HG02588 (cell line): ENCODE data around the gene C1orf105.
A peak's percentile ranks its signal among the peaks of the same experiment; 100 is the strongest.
"Not testable (repeated sequence)": the region's sequence is repeated elsewhere in the genome, so short reads cannot be mapped to it uniquely, and the experiment has no call there.

Experiments
- ATAC-seq: cut with Tn5 transposase; IDR thresholded peaks from one replicate; pipeline ENCODE4 v1.9.1; 2021; ENCODE audit warnings: mild to moderate bottlenecking, moderate library complexity; ENCODE audit not compliant: unreplicated experiment

The C1orf105 gene

DNA sequence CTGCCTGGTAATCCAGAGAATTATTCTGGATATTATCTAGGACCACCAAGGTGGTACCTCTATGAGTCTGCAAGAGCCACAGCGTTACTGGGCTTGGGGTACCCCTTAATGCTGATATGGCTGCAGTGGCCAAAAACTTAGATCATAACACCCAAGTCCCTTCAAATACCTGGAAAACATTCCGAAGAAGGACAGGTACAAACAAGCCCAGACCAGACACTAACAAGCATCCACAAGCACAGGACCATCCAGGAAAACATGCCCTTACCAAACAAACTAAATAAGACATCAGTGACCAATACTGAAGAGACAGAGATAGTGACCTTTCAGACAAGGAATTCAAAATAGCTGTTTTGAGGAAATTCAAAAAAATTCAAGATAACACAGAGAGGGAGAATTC, 2.9 kb downstream of the C1orf105 start:
- ATAC-seq, result no peak

DNA sequence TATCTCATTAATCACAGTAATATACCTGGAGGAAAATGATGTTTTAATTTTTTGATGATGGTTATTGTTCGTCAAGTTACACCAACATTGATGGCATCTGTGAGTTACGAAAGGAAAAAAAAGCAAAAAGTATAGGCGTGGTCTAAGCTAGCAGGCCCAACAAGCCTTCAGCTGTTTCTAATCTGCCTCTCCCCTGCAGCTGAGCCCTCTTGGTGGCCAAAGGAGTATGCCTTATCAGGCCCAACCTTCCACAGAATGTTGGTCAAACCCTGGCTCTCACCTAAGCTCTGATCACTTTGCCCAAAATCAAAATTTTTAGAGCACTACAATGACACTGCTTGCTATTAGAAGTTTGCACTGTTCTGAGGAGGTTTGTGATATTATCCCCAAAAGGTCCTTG, 4.9 kb downstream of the C1orf105 start:
- no peak for ATAC-seq

DNA sequence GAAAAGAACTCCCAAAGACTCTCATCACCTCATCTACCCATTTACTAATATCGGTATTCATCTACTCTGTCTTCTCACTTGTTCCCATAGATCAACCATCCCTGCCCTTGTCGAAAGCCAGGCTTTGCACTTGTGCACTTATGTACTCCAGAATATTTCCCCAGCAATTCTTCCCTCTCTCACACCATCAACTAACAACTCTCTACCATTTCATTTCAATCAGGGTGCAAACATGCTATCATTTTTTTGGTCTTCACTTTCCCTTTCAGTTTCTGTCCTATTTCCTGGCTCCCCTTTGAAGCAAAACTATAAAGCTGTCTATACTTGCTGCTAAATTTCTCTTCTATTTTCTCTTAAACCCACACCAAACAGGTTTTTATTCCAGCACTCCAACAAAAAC, 6.7 kb downstream of the C1orf105 start:
- ATAC-seq, result no peak

DNA sequence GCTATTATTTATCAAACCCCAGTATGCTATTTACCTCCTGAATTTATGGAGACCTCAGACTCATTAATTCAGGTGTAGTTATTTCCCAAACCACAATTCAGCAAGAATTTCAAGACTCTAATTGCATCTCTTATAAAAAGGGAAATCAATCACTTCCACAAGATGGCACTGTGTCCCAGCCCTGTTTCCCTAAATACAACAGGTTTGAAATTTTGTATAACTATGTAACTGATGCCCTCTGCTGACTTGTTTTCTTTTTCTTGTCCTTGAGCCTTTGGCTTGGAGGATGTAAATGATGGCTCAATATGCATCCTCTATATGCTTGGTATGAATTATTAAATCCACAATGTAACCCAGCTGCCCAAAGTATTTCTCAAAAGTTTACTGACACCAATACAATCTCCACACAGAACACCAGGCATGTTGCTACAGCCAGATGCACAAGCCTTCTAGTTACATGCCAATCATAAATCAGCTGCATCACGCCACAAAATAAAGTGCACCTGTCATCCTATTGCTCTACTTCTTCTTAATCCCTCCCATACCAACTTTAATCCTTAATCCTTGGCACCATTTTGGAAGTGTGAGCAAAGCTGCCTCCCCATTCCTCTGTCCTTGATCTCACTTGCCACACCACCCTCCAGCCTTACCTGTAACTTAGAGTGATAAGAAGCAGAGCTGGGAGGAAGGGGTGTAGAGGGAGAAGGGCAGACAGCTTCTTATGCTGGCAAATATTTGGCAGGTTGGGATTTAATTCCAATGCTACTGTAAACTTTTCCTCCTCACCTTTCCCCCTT, 9.0 kb downstream of the C1orf105 start:
- ATAC-seq, result no peak

DNA sequence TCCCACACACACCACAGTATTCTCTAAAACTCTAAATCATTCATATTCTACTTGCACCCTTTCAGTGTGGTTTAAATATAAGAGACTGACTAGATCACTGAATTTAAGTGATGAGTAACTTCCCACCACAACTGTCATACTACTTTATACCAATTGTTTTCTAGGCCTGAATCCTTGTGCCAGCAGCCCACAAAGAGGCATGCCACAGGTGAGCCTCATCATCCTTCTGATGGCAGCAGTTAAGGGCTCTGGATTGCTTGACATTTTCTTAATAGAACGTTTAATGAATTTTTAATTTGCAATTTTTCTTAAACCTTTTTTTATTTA, 9.6 kb downstream of the C1orf105 start:
- no peak for ATAC-seq

DNA sequence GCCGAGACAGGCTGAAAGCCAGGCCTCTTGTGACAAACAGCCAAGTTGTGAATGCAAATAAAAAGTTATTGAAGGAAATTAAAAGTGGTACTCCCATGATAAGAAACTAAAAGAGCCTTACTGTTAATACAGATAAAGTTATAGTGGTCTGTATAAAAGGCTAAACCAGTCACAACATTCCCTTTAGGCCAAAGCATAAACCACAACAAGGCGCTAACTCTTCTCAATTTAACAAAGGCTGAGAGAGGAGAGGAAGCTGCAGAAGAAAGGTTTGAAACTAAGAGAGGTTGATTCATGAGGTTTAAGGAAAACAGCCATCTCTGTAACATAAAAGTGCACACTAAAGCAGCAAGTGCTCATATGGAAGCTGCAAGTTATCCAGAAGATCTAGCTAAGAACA, 10.7 kb downstream of the C1orf105 start:
- no peak for ATAC-seq

DNA sequence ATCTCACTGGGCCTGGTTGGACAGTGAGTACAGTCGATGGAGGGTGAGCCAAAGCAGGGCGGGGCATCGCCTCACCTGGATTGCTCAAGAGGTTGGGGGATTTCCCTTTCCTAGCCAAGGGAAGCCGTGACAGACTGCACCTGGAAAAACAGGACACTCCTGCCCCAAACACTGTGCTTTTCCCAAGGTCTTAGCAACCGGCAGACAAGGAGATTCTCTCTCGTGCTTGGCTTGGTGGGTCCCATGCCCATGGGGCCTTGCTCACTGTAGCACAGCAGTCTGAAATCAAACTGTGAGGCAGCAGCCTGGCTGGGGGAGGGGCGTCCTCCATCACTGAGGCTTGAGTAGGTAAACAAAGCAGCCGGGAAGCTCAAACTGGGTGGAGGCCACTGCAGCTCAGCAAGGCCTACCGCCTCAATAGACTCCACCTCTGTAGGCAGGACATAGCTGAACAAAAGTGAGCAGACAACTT, 11.3 kb downstream of the C1orf105 start:
- ATAC-seq, result no peak

DNA sequence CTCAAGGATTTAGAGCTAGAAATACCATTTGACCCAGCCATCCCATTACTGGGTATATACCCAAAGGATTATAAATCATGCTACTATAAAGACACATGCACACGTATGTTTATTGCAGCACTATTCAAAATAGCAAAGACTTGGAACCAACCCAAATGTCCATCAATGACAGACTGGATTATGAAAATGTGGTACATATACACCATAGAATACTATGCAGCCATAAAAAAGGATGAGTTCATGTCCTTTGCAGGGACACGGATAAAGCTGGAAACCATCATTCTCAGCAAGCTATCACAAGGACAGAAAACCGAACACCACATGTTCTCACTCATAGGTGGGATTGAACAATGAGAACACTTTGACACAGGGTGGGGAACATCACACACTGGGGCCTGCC, 16.7 kb downstream of the C1orf105 start:
- not testable (repeated sequence) for ATAC-seq

DNA sequence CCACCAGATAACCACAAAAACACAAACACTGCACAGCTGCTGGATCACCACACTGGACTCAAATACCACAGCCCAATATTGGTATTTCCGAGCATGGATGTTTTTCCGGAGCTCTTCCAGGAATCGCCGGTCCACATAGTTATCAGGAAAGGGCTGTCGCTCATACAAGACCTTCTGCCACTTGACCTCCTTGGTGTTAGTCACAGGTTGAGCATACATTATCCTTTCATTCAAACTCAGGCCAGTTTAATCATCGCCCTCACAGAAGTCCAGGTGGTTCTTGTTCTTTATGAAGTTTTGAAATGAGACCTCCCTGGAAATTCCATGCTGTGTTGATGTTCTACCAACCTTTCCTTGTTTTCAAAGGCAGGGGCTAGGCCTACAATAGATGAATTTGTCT, 21.9 kb downstream of the C1orf105 start:
- no peak for ATAC-seq

DNA sequence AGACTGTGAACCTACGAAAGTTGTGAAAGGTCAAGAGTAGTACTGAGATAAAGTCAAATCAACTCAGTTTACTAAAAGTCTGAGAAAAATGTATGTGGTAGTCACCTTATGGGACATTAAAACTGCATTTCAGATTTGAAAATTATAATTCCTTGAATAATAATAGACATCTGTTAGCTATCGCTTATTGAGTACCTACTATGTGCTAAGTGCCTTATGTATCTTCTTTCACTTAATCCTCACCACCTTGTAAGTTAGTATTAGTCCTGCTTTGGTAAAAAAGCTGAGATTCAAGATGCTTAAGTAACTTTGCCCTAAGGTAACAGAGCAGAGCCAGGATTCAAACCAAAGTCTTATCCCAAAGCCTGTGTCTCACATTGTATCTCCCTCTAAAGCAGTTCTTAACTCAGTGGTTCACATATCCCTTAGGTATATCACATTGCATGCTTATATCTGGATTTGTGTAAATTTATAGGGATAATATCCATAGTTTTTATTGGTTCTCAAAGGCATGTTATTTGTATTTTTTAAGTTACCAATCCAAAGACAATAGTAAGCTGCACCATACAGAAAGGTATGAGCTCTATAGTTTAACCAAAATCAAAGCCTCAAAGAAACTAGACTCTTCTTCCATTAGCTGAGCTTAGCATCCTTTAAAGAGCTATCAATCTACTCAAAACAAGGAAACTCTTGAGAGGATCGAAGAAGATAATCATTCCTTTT, 22.5 kb downstream of the C1orf105 start:
- ATAC-seq, result no peak

DNA sequence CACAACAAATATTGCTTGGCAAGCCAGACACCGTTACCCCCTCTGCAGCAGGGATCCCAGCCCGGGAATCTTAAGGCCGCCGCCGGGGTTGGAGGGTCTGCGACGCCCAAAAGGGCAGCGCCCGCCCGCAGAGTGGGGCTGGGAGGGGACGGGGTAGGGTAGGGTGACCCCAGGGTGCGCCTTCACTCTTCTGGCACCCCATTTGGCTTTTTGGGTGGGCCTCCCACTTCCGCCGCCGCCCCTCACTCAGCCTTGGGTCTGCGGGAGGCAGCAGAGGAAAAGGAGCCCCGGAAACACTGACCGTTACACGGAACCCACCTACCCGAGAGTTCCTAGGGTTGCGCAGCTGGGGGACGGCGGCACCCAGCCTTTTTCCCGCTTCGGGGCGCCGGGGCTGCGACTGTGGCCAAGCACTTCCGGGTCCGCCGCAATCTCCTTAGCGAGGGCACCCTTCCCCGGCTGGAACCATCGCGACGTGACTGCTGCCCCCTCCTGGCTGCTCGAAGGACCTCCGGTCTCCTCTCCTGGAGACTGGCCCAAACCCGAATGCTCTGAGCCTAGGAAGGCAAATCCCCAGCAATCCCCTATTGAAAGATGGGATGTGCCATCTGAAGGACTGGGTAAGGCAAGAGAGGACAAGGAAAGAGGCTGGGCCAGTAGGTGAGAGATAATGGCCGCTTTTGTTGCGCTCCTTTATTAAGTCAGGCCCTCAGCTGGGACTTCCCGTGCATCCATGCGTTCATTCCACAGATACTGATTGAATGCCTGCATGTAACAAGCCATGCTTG, 23.4 kb downstream of the C1orf105 start, which contains the start of gene PIGC:
Gene PIGC, minus strand, starts transcription at position 404 of the 788 bp plus-strand sequence. CDS start 1,447 bp downstream, outside the sequence.
- ATAC-seq, result peak; percentile 99

DNA sequence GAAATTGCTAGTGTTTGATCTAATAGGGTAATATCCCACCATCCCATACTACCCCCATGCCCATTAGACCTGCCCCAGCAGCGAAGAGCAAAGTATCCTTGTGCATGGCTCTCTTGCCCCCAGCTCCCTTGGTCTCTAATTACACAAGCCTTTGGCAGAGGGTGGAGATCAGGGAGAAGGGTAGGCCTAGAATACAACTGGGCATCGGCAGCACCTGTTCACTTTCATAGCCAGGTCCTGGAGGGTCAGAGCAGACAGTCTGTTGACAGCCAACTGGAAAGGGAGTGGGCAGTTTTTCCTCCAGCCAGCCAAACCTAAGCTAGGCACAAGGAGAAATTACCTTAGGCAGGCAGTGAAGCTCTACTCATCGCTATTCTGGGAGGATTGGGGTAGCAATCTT, 26.1 kb downstream of the C1orf105 start:
- ATAC-seq, result no peak

DNA sequence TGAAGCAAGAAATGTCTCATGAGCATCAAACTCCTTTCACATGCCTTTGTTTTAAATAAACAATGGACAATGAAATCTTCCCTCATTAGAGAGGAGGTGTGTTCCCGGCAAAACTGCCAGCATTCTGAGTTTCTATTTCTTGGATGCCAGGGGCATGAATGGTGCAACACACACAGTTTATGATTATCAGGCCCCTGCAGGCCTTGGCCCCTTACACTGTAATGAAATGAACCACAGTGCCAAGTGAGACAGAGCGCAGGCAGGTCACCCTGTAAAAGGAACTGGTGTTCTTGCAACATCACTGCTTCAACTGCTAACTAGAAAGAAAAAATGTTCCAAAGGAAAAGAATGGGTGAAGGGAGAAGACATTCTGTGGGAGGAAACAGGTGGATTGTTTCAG, 27.2 kb downstream of the C1orf105 start:
- no peak for ATAC-seq

DNA sequence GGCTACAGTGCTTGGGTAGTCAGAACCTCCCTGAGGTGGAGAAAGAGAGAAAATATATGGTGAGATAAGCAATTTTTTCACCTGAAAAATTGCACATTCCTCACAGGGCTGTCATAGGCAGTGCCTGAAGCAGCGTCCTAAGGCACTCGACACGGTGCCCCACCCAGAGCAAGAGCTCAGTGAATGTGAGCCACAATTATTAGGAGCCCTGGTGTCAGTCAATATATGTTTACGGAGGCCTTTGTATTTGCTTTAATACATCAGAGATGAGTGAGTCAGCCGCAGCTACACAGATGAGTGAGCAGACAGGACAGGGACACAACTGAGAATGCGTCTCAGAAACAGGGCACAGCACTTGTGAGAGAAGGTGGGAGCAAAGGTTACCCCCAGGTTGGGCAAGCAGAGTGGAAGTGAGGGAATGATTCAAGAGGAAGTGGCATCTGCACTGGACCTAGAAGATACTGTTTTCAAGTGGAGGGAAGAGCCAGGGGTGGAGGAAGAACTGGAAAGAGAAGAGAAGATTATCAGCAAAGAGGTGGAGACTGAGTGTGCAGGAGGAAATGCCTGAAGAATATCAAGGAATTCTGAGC, 28.6 kb downstream of the C1orf105 start:
- no peak for ATAC-seq

DNA sequence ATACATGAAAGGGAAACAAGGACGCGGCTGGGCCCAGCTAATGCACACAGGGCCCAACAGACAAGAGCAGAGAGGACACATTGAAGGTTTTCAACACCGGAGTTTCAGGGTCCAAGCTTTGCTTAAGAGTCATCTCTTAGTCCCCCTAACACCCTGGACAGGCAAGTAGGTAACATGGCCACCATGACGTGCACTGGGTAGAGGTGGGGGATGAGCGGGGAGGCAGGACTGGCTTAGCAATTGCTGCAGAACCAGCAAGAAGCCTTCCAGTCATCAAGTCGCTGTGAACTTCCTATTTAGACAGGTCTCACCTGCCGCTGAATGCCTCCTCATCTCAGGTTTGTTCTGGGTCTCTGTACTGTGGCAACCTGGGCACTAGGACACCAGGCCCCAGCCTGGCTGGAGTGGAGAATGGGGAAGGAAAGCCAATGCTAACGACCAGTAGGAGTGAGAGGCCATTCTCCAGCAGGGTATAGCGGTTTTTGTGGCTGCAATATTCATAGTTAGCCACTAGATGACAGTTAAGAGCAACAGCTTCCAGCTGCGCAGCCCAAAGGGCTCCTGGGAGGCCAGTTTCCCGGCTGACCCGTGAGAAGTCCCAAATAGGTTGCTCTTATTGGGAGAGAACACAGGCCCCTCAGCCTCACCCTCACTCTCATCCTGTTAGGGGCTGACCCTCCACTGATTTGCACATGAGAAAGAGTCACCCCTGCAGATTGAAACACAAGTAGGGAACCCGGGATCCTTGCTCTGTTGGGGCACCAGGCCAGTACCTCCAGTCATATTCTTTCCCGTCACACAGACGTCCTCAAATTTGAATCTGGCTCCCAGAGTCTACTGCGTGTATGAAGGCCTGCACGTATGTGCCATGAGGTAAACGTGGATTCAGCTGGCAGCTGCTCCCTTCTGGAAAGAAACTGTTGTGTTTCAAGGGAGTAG, 29.4 kb downstream of the C1orf105 start:
- peak; percentile 93 for ATAC-seq

DNA sequence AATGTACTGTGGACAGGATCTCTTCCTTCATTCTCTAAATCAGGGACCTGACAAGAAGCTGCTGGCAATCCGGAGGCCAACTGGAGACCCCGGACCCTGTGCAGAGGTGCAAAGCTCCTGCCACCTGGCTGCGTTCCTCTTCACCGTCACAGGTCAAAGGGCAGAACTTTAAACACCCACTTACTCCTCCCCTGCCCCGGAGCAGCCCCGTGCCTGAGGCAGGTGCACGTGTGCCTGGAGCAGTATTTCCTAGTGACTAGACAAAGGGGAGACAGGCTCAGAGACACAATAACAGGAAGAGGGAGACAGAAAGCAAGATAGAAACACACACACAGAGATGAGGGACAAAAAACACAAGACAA, 30.0 kb downstream of the C1orf105 start:
- ATAC-seq, result no peak

DNA sequence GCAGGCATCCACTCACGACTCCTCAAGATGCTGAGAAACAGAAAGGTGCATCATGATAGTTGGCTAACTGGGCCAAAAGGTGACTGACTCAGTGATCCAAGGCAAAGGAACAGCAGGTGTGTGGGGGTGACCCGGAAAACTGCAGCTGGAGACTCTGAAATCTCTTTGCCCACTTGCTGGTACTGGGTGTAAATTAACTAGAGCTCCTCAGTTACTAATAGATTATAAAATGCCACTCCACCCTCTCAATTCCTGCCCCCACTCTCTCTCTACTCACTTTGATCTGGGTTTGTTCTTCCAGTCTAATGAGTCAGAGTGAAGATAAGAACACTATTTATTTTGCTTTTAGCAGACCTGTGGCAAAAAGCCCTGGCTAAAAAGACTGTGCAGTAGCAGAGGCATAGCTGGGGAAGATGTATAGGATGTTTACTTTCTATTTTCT, 30.5 kb downstream of the C1orf105 start:
- no peak for ATAC-seq

DNA sequence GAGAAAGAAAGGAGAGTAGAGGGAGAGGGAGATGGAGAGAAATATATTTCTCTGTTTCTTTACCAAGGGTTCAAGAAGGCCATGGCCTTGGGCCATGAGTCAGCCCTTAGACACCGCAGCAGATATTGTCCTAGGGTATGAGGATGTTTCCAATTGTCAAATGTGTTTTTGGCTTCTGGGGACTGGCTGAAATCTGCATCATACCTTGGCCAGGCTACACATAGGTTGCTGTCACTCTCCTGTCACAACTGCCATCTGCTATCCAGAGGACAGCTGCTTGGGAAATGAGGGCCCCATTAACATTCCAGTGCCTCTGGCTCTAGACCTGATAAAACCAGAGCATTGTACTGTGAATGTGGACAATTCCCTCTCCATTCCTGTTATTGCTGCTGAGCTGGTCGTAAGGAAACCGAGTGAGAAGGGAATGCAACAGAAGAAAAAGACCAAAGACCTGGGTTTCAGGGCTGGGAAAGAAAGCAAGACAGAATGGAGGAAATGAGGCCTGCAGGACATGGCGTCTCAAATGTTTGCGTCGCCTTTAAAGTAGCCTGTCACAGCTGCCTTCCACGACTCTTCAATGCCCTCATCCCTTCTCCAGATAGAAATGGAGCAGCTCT, 32.2 kb downstream of the C1orf105 start:
- no peak for ATAC-seq

DNA sequence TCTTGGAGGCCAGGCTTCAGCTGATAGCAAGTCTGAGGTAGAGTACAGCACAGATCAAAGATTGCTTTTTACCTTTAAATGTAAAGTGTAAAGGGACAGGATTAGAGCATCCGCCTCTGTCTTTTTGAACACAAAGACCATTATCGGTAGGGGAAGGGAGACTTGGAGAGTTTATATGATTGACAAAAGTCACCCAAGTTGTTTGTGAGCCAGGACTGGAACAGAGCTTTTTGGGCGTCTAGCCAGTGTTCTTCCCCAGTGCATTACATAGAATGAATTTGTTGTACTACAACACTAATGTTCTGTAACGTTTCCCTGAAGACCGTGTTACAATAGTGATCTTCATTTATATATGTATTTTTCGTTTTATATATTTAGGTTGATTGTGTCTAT, 32.7 kb downstream of the C1orf105 start:
- no peak for ATAC-seq

DNA sequence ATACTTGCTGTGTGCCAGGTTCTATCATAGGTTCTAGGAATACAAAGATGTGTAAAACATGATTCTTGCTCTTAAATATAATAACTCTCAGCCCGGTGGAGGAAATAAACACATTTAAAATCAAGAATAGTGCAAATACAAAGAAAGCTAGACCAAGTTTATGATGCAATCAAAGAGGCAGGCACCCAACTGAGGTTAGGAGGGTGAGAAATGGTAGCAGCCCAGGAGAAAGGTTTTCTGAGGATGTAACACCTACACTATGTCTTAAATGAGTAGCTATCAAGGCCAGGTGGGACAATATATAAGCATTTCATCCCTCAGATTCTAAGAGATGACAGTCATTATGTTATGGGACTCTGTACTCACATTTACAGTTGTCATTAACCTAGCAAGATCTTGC, 33.1 kb downstream of the C1orf105 start:
- no peak for ATAC-seq
